Fibroblast of the conjunctiva (primary cell): ENCODE results near the gene NCOA5.
"Not testable (repeated sequence)": the region's sequence is repeated elsewhere in the genome, so short reads cannot be mapped to it uniquely, and the experiment has no call there.

ENCODE experiments used
- DNase-seq: peaks from one replicate; pipeline ENCODE4 v3.0.0-alpha.2; 2010; ENCODE audit warnings: low read depth

Gene NCOA5

DNA sequence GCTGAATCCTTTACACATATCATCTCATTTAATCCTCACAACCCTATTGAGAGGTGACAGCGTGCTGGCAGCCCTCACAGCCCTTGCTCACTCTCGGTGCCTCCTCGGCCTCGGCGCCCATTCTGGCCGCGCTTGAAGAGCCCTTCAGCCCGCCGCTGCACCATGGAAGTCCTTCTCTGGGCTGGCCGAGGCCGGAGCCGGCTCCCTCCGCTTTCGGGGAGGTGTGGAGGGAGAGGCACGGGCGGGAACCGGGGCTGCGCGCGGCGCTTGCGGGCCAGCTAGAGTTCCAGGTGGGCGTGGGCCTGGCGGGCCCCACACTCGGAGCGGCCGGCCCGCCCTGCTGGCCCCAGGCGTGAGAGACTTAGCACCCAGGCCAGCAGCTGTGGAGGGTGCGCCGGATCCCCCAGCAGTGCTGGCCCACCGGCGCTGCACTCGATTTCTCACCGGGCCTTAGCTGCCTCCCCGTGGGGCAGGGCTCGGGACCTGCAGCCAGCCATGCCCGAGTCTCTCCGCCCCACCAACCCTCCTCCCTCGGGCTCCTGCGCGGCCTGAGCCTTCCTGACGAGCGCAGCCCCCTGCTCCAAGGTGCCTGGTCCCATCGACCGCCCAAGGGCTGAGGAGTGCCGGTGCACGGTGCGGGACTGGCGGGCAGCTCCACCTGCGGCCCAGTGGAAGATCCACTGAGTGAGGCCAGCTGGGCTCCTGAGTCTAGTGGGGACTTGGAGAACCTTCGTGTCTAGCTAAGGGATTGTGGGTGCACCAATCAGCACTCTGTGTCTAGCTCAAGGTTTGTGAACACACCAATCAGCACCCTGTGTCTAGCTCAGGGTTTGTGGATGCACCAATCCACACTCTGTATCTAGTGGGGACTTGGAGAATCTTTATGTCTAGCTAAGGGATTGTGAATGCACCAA is 2.1 kb upstream of the NCOA5 start:
- DNase-seq = not testable (repeated sequence)

DNA sequence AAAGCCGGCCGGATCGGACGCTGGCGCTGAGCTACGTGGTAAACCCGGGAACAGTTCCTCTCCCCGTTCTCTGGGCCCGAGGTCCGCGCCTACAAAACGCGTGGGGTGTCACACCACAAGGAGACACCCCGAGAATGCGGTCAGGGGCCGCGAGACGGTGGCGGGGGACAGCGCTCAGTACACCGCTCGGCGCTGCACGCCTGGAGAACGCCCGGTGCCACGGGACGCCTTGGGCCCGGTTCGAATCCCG is 670 bp downstream of the NCOA5 start:
- no peak for DNase-seq

DNA sequence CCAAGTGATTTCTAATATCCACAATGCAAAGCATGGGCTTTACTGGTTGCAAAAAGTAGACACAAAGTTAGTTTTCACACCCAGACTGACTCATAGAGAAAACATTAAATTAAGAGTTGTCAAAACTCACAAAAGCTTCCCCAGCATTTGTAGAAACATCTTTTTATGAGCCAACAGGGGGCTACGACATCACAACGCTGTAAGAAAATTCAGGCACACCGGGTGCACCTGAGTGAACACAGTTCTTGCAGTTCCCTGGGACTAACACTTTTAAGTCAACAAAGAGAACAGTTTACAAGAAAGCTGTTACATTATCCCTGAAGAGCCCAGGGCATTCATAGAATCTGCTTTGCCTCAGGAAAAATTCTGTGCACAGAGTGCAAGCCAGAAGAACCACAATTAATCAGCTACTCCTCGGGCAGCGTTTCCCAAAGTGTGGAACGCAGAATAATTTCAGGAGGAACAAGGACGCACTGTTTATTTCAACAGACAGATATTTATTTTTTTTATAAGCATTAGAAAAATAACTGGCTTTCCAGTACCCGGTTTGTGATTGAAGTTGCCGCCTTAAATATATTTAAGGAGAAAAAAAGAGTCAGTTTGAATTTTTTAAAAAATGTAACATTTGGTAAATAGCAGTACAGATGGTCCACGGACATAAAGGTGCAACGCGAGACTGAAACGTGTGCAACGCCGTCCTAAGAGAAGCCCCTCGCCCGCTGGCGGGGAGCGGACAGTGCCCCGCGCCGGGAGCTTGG is 1.2 kb downstream of the NCOA5 start:
- DNase-seq = no peak

DNA sequence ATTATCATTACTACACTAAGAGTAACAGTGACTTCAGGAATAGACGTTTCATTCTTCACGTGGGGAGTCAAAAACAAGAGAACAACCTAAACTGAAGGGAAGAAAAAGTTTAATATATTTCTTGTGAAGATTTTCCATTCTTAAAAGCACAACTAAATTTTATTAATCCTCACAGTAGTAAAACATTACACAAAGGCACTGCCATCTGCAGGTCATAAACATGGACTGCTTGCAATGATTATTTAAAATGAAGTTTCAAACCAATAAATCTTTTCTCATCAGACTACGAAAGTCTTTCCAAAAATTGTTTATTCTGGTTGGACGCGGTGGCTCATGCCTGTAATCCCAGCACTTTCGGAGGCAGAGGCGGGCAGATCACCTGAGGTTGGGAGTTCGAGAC is 2.6 kb downstream of the NCOA5 start:
- DNase-seq = no peak

DNA sequence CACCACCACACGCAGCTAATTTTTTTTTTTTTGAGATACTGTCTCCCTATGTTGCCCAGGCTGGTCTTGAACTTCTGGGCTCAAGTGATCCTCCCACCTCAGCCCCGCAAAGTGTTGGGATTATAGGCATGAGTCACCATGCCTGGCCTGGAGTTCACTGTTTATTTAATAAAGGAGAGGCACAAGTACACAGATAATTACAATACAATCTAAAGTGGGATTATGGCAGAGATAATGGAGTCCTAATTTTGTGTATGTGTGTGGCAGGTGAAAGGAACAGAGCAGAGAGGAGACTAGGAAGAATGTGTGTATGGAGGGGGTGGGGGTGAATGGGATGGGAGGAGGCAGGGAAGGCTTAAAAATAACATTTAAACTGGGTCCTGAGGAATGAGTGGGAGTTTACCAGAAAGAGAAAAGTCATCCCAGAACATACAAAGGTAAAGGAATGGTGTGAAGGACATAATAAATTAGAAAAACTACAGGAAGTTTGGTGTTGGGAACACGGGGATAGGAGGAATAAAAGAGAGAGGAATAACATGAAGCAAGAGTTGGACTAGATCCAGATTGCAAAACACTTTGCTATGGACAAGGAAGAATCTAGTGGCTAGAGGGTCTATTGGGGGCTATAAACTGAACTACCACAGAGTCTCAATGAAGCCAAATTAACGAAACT is 4.4 kb downstream of the NCOA5 start:
- no peak for DNase-seq

DNA sequence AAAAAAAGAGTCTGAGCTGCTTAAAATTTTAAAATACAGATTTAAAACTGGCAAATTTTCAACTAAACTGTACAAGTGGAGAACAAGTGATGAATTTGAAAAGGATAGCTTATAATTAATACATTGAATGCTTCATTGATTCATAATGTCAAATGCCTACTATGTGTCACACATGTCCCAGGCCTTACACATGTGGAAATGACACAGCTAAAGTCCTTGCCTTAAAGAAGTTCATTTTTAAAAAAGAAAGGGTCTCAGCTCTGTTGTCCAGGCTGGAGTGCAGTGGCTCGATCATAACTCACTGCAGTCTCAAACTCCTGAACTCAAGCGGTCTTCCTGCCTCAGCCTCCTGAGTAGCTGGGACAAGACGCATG is 5.0 kb downstream of the NCOA5 start:
- DNase-seq = no peak

DNA sequence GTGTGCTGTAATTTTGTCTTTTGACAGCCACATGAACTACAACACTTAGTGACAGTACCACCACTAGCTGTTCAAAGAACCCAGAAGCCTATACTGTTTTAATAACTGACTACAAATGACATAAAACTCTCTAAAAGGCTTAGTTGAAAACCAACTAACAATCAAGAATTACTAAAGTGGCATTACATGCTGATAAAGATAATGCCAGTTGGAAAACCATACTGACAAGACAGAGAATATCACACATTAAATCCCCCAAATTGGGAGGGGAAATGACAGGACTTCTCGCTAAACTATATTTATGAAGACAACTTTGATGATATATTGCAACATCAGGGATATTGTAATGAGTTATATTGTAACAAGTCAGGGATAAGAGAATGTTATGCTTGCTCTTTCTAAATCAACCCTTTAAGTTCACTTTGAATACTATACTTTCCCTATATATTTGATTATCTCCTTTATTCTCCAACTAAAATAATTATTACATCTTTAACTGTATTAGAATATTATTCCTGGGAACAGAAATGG is 6.2 kb downstream of the NCOA5 start:
- DNase-seq = no peak

DNA sequence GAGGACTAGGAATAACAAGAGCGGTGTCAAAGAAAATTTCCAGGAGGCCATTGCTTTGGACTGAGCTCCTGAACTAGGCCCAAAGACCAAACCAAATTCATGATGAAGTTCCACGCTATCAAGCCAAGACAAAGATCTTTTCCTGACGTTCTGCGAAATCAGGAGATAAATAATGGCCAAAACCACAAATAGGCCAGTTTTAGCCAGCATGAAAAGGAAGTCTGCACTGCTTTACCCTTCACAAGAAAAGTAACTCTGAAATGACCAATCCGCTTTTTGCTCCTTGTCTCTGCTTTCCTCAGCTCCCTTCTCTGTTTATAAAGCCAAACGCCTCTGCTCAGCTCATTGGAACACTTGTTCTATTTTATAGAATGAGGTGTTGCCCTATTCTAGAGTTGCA is 6.7 kb downstream of the NCOA5 start:
- no peak for DNase-seq

DNA sequence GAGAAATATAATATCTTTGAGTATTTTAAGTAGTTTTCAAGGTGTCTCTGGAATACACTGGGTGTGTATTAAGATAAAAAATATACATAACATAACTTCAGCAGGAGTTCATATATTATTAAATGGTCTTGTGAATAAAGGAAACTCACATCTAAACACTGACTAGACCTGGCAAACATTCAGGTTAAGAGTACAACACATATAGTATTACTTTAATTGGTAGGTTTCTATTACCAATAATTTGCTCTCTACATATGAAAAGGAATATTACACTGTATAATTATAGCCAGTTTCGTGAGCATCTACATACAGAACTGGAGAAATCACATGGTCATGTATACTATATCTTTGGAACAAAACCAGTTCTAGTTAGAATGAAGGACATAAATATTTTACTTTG is 8.7 kb downstream of the NCOA5 start:
- no peak for DNase-seq

DNA sequence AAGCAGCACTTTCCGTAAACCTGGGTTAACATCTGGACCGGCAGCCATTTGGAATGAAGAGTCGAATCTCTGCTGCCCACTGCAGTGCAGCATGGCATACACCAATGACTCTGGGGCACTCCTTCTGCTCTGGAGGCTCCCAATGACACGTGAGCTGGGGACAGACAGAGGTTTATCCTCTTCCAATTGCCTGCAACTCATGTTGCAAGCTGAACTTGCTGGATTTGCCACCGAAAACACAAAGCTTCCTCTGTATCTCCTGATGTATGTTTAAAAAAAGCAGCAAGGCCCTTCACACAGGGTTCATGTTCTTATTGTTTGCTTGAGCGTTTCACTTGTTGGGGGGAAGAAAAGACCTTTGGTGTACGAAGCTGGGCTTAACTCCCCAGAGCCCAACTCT is 10.8 kb downstream of the NCOA5 start:
- no peak for DNase-seq

DNA sequence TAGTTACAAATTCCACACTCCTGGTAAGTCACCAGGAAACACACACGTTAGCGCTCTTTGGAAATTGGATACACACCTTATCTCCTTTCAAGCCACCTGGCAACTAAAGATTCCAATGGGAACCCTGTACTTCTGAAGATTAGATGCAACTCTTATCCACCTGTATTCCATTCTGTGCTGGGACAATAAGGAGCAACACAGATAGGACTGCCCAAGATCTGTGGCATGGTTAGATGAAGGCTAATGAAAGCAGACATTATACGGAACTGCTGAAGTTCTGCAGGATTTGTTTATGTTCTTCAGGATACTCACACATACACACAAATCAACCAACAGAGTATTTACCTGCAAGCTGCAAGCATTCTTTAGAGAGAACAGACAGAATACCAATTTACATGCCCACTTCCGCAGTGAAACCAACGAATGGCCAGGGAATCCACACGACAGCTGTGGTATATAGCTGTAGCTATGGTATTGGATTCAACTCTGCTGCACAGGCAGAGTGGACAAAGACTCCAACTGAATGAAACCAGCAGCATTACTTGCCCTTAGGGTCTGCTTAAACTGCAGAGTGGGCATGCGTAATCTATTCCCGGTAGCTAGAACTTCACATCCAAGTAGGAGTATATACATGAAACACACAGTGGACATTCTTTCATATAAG is 12.0 kb downstream of the NCOA5 start:
- DNase-seq = no peak

DNA sequence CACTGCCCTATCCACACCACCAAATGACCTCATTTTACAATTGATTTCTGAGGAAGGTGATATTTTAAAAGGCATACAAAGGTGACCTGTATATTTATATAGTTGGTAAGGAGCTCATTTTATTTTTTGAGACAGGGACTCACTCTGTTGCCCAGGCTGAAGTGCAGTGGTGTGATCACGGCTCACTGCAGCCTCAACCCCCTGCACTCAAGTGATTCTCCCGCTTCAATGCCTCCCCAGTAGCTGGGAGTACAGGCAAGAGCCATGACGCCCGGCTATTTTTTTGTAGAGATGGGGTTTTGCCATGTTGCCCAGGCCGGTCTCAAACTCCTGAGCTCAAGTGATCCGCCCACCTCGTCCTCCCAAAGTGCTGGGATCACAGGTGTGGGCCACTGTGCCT is 13.0 kb downstream of the NCOA5 start:
- no peak for DNase-seq

DNA sequence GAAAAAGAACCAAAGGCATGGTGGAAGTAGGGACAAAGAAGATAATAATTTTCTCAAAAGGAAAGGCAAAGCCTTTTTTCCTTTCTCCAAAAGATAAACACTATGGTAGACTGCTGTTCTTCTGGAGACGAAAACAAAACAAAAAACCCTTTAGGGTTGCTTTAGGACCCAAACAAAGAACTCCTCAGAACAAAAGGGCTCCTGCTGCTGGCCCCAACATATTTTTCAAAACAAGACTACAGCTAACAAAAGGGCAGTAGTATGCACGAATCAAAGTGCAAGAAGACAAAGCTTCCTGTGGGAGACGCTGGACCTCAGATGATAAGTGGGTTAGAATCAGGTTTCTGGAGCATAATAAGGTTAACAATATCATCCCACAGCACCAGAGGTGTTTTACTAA is 15.8 kb downstream of the NCOA5 start:
- DNase-seq = no peak

DNA sequence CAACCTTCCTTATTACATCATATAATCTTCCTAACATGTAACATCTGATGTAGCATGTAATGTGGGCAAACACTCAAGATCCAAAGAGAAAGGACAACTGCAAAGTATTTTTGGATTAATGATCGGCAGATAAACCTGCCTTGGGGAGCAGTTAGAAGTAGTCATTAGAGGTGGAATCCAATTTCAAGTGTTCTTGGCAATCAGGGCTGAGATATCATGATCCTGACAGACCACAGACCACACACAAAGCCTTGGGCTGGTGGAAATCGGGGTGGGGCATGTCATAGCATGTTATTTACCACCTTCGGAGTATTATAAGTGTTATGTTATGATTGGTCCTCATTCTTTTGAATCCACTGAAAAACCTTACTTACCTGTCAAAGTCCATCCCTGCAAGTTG is 16.3 kb downstream of the NCOA5 start:
- DNase-seq = no peak

DNA sequence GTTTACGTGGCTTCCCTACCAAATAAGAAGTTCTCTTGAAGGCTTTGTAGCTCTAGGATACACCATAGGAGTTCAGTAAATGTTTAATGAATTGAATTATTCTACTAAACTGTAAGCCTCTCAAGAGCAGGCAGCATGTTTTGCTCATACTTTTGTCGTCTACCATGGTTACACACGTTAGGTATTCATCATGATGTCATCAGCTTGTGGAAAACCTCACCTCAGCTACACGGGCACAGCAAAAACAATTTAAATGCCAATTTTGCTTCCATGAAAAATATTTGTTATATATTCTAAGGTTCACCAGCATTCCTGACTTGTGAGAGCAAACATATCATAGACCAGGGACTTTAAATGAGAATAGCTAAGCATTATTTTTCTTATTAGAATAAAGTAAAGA is 16.7 kb downstream of the NCOA5 start:
- no peak for DNase-seq

DNA sequence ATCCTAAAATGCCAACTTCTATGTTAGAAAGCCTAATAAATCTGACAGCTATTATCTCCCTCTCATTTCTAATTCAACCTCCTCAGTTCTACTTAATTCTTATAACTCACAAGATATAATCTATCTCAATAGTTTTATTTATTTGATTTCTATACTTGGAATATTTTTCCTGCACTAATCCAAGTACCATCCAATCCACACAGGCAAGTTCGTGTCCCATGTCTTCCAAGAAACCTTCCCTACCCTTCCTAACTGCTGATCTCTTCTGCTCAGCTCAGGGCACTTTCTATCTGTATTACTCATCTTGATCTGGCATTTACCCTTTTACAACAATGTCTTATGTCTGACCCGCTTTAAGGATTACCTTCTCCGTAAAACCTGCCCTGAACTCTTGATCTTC is 18.2 kb downstream of the NCOA5 start:
- no peak for DNase-seq

DNA sequence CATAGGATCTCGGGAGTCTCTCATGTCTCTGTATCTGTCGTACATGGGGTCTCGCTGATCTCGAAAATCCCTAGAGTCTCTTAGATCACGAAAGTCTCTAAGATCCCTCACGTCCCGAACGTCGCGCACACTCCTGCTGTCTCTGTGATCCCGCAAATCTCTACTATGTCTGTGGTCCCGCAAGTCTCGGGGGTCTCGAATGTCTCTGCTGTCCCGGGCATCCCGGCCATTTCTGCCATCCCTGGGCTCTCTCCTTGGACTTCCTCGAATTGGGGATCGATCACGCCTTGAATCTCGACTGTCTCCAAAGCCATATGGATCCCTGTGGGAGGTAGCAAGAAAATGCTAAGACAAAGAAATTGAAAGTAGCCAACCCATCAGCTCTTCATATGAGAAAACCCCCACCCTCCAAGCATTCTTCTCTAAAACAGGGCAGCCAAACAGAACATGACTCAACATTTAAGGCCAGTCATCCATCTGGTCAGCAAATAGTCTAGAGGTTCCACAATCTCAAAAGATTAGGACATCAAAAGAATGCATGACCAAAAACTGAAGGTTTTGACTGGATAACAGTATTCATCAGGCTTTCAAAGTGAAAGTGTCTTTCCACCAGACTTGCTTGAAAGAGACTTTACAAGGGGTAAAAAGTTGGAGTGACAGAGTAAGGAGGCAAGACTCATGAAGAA is 19.4 kb downstream of the NCOA5 start:
- no peak for DNase-seq

DNA sequence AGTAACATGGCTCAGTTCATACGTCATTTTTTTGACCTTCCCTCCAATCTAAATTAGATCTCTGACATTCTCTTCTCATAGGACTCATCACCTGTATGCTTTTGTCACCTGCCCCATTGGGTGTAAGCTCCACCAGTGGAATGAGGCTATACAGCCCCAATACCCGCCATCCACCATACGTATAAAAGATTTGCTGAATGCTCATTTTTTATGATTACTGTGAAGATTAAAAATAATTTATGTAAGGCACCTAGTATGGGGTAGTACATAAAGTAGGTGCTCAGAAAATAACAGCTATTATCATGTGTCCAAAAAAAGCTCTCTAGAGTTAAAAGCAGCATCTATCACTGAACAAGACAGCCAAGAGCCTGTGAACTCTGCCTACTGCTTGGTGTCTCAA is 24.1 kb downstream of the NCOA5 start:
- no peak for DNase-seq

DNA sequence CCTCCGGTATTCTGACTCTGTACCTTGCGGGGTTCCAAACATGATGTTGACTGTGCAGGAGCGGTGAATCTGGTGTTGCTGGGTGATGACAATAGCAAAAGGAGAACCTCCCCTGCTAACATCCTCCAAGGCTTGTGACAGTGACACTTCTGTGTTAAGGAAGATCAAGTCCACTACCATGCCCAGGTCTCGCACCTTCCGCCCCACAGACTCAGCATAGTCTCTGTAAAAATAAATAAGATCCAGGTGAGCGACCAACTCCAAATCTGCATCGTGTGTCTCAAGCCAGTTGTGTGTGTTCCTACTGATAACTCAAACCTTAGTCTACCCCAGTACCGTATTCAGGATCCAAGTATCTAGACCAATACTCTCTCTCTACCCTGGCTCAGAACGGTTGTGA is 24.8 kb downstream of the NCOA5 start:
- no peak for DNase-seq

DNA sequence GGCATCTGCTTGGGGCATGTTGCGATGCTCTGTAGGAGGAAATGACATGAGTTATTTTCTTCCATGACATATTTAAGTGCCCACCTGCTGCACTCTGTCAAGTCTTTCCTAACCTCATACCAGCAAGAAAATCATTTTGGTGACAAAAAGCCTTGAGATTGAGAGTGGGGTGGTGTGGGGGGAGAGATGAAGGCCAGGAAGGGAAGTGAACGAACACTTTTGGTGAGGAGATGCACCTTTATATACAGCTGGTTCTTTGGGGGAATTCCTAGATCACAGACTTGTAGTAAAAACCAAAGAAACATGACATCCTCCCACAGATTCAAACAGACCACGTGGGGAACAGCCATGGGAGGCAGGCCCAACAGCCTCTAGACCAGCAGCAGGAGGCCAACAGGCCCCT is 26.1 kb downstream of the NCOA5 start:
- no peak for DNase-seq

DNA sequence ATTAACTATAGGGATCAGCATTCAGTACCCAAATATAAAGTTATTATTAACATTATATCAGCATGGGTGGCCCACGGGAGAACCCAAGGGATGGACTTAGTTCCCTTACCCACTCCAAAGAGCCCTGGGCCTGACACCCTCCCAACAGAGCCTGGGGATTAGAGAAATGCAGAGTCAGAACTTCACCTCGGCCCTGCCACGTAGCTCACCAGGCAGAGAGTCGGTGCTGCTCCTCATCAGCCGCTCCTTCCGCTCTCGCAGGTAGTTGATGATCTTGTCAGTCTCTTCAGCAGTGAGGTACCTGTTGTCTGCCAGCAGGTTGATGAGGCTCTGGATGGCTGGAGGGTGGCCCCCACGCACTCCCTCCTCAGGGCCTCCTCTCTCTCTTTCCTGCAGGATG is 26.6 kb downstream of the NCOA5 start:
- DNase-seq = no peak

DNA sequence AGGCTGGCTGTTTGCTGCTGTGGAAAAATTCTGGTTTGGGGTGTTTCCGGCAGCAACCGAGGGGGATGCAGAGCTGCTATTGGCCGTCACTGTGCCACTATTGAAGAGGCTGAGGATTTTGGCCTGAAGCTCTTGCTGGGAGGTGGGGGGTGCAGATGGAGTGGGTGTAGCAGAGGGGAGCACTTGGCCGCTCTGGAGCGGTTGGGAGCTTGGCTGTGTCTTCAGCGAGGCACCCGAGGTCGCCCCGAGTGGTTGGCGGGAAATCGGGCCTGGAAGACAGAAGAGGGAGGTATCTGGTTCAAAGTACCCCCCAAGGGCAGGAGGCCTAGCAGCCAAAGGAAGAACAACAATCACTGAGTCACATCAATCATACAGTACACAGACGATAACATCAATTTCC is 27.1 kb downstream of the NCOA5 start:
- no peak for DNase-seq
